SH-SY5Y (cell line): ENCODE data around the gene GNAI2.

Experiments
- GATA2 ChIP-seq: IDR thresholded peaks from 2 replicates; pipeline ENCODE4 v1.6.1; 2011; ENCODE audit warnings: mild to moderate bottlenecking, low read depth, low read length
- GATA3 ChIP-seq: IDR thresholded peaks from 2 replicates; pipeline ENCODE4 v1.6.1; 2011; ENCODE audit warnings: low read depth, mild to moderate bottlenecking, low read length, moderate library complexity

DNA sequence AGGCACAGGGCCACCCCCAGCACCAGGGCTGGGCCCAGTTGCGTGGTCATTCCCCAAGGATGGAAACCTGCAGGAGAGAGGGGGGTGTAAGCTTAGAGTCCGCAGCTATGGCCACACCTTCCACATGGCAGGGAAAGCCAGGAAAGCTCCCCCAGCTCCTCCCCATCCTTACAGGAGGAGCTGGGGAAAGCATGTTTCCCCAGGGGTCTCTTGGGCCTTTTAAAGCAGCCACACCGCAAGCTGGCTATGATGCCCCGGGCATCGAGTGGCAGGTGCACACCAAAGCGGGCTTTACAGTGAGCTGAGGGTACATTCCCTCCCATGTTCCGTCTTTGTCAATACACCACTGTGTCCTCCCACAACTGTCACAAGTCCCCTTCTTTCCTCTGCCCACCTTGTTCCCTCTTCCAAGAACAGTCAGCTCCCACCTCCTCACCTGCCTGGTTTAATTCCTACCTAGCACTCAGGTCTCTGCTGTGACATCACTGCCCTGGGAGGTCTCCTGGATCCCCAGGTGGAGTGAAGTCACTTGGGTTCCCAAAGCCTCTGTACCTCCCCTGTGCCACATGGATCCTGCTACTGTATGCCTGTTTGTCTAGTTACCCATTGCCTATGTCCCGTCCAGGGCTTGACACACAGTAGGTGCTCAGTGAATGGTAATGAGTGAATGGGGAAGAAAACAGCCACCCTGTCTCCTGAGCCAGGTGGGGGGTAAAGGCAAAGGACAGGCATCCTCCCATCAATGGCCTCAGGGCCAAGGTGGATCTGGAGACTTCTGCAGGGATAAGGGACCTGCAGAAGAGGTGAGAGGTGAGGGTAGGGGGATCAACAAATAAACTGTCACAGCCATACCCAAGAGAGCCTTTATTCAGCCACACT, 59.8 kb downstream of the GNAI2 start:
- TF ChIP-seq GATA3 (no peak), GATA2 (no peak)
